Upper lobe of left lung (tissue), 6 donors: ENCODE data around the gene LSM14A. TPM values are rescaled to one million over a fixed set of nuclear protein-coding genes. Genes with fewer than 3 reads are reported as not detected.
"Not testable (repeated sequence)": the region's sequence is repeated elsewhere in the genome, so short reads cannot be mapped to it uniquely, and the experiment has no call there.

Experiments used
- ATAC-seq, 2 donors: fragments of 200-7000 bp; cut with Tn5 transposase; one replicate each; pipeline ENCODE4 v1.9.1; 2022; ENCODE audit warnings: mild to moderate bottlenecking in 2 of 2, moderate library complexity in 2 of 2; ENCODE audit not compliant: low FRiP score in 2 of 2
- DNase-seq, 2 donors: peaks; one replicate each; pipeline ENCODE4 v3.0.0-alpha.2; 2019 to 2020
- H3K27ac ChIP-seq, 4 donors: fragments of 200-600 bp; sonication (generic); one replicate each; pipeline ENCODE4 v1.5.1; 2016 to 2019
- H3K27me3 ChIP-seq, 4 donors: fragments of 200-600 bp; sonication (generic); one replicate each; pipeline ENCODE4 v1.5.1; 2017 to 2019
- H3K36me3 ChIP-seq, 4 donors: fragments of 200-600 bp; sonication (generic); one replicate each; pipeline ENCODE4 v1.5.1; 2016 to 2019
- H3K4me1 ChIP-seq, 4 donors: fragments of 200-600 bp; sonication (generic); one replicate each; pipeline ENCODE4 v1.5.1; 2018 to 2019
- H3K4me3 ChIP-seq, 4 donors: fragments of 200-600 bp; sonication (generic); one replicate each; pipeline ENCODE4 v1.5.1; 2017 to 2019; ENCODE audit warnings: mild to moderate bottlenecking in 2 of 4, moderate library complexity in 1 of 4
- H3K9me3 ChIP-seq, 4 donors: fragments of 200-600 bp; sonication (generic); one replicate each; pipeline ENCODE4 v1.5.1; 2018 to 2019
- EP300 ChIP-seq, 4 donors: sonication (generic); formaldehyde crosslinking; IDR thresholded peaks; one replicate each; pipeline ENCODE4 v1.5.1; 2017; ENCODE audit warnings: antibody characterized with exemption in 4 of 4, control low read depth in 2 of 4
- POLR2A ChIP-seq, 4 donors: fragments of 450-650 bp; IDR thresholded peaks; one replicate each; pipeline ENCODE4 v1.5.1; 2016 to 2017; ENCODE audit warnings: antibody characterized with exemption in 4 of 4, mild to moderate bottlenecking in 2 of 4
- POLR2AphosphoS5 ChIP-seq, 2 donors: sonication (generic); formaldehyde crosslinking; IDR thresholded peaks; one replicate each; pipeline ENCODE4 v1.5.1; 2017; ENCODE audit warnings: antibody characterized with exemption in 2 of 2
- WGBS, 2 donors: methylation state at CpG; one replicate each; pipeline ENCODE4 v1.1.5; 2017 to 2018; 5-methylcytosine and 5-hydroxymethylcytosine counted together
- total RNA-seq, 6 donors: library from RNA; depleted of rRNA in 4 of 6; stranded (reverse); fragments of >200 nt in 4 of 6; gene quantifications; one replicate each; pipeline versions ENCODE4 v1.1.0 to v1.2.1, GENCODE V29; 2016 to 2021
- TF ChIP-seq, protein P1 (sequence below), 6 experiments: fragments of 450-650 bp in 4 of 6; fragments of 200-600 bp in 2 of 6; sonication (generic) in 2 of 6; IDR thresholded peaks; one replicate each; pipeline ENCODE4 v1.5.1; 2016 to 2019; ENCODE audit warnings: antibody characterized with exemption in 6 of 6
- donor health status: DM: no; HTN: no; CAD: no; lungs with moderate emphysema.
- donor health status: DM: no; HTN: yes; CAD: no; lungs with severe emphysema.

Gene LSM14A
- total RNA-seq, 6 donors from 2014 or later = 85.2 to 212 (median 96.3) TPM

GRCh38 chr19:34248941-34249340, 76.6 kb downstream of the LSM14A start:
- WGBS, 2 donors = 81 to 90% methylated on average over 3 to 4 of the region's 4 CpGs
- ATAC-seq (no peak), DNase-seq (no peak)
- Histone ChIP-seq H3K27me3 (no peaks in the 10 kb centered on the region), H3K9me3 (no peaks in the 10 kb centered on the region), H3K27ac (no peak overlapping the region), H3K4me1 (peaks cover 0 to 7% (median 3%) of the 10 kb centered on the region in 4 donors), H3K4me3 (no peak overlapping the region), H3K36me3 (no peaks in the 10 kb centered on the region)
- TF ChIP-seq POLR2AphosphoS5 (IDR thresholded peaks at IDR 0.05) (no peak), EP300 (IDR thresholded peaks at IDR 0.05) (no peak), POLR2A (IDR thresholded peaks at IDR 0.05) (no peak)
- TF ChIP-seq, protein P1, sequence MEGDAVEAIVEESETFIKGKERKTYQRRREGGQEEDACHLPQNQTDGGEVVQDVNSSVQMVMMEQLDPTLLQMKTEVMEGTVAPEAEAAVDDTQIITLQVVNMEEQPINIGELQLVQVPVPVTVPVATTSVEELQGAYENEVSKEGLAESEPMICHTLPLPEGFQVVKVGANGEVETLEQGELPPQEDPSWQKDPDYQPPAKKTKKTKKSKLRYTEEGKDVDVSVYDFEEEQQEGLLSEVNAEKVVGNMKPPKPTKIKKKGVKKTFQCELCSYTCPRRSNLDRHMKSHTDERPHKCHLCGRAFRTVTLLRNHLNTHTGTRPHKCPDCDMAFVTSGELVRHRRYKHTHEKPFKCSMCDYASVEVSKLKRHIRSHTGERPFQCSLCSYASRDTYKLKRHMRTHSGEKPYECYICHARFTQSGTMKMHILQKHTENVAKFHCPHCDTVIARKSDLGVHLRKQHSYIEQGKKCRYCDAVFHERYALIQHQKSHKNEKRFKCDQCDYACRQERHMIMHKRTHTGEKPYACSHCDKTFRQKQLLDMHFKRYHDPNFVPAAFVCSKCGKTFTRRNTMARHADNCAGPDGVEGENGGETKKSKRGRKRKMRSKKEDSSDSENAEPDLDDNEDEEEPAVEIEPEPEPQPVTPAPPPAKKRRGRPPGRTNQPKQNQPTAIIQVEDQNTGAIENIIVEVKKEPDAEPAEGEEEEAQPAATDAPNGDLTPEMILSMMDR (IDR thresholded peaks at IDR 0.05) = no peak

- peak in 1 of 2 donors; percentile 39 for DNase-seq
- H3K36me3 ChIP-seq, H3K27me3 ChIP-seq, H3K4me3 ChIP-seq, H3K9me3 ChIP-seq, ATAC-seq: not testable (repeated sequence)
- Histone ChIP-seq H3K27ac (peak overlapping the region in 2 of 4 donors; percentile 95 to 97), H3K4me1 (peaks cover 8 to 24% (median 13%) of the 10 kb centered on the region in 4 donors)
- 92 to 97% methylated on average over 14 of the region's 14 CpGs for WGBS, 2 donors
These were observed 80.9 kb downstream of the LSM14A start for GRCh38 chr19:34253167-34253566.

DNA sequence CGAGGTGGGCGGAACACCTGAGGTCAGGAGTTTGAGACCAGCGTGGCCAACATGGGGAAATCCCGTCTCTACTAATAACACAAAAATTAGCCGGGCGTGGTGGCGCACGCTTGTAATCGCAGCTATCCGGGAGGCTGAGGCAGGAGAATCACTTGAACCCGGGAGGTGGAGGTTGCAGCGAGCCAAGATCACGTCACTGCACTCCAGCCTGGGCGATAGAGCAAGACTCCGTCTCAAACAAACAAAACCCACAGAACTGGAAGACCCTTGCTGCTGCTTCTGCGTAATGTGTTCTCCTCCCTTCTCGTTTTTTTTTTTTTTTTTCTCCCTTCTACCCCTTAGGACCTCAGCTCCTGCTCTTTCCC, 81.4 kb downstream of the LSM14A start:
- not testable (repeated sequence) for DNase-seq, ATAC-seq

DNA sequence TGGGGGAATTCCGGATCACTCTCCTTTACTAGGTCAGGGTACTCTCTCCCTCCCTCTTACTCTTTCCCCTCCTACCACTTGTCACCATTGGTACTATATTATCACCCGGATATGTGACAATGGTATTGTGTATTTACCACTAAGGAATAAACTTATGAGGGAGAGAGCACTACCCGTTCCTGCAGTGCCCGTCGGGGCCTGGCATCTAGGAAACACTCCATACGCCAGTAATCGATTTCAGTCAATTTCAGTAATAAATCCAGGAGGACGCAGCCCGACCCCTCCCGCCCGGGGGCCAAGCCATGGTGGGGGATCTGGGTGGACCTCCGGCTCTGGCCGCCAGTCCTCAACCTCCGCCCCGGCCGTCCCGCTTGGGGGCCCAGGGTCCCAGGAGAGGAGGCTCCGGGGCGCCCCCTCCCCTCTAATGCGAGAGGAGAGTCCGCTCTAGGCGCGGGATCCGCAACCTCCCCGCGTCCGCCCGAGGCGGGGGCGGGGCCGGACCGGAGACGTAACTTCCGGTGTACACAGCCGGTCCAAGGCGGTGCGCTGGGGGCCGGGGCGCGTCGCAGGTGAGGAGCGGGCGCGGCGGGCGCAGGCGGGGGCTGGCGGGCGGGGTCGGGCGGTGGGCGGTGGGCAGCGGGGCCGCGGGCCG, 81.9 kb downstream of the LSM14A start, which contains the start of gene GARRE1:
GARRE1 (plus strand) TSS at position 509 of the 652 bp plus-strand sequence. CDS start 45,920 bp downstream, outside the sequence.
- no peaks in the 10 kb centered on the region for H3K27me3 ChIP-seq
- no peaks in the 10 kb centered on the region for H3K36me3 ChIP-seq
- H3K27ac ChIP-seq = peak within 1 kb of the TSS; percentile 91 to 97 (median 95)
- H3K4me1 ChIP-seq = peaks cover 10 to 24% (median 17%) of the 10 kb centered on the region in 4 donors
- H3K9me3 ChIP-seq = no peaks in the 10 kb centered on the region
- ATAC-seq (peak; percentile 91 to 94), DNase-seq (peak; percentile 84 to 98)
- 0 to 4% methylated on average over 7 to 15 of the region's 56 CpGs for WGBS, 2 donors
- TF ChIP-seq POLR2A (IDR thresholded peaks at IDR 0.05) = peak in 3 of 4 donors; percentile 51 to 88 (median 60)
- no peak for TF ChIP-seq EP300 (IDR thresholded peaks at IDR 0.05)
- peak; percentile 73 to 92 for TF ChIP-seq POLR2AphosphoS5 (IDR thresholded peaks at IDR 0.05)
- TF ChIP-seq, protein P1 (IDR thresholded peaks at IDR 0.05) = peak in 1 of 6 experiments; percentile 9
- peak within 1 kb of the TSS; percentile 75 to 98 (median 78) for H3K4me3 ChIP-seq

More for the DNA sequence above, 81.4 kb downstream of the LSM14A start:
- H3K4me1 ChIP-seq = peaks cover 8 to 24% (median 14%) of the 10 kb centered on the region in 4 donors
- not testable (repeated sequence) for H3K9me3 ChIP-seq, H3K36me3 ChIP-seq, H3K27me3 ChIP-seq
- 63 to 71% methylated on average over 17 of the region's 17 CpGs for WGBS, 2 donors
- H3K4me3 ChIP-seq = peak overlapping the region; percentile 75 to 98 (median 78)
- peak overlapping the region; percentile 91 to 97 (median 95) for H3K27ac ChIP-seq

DNA sequence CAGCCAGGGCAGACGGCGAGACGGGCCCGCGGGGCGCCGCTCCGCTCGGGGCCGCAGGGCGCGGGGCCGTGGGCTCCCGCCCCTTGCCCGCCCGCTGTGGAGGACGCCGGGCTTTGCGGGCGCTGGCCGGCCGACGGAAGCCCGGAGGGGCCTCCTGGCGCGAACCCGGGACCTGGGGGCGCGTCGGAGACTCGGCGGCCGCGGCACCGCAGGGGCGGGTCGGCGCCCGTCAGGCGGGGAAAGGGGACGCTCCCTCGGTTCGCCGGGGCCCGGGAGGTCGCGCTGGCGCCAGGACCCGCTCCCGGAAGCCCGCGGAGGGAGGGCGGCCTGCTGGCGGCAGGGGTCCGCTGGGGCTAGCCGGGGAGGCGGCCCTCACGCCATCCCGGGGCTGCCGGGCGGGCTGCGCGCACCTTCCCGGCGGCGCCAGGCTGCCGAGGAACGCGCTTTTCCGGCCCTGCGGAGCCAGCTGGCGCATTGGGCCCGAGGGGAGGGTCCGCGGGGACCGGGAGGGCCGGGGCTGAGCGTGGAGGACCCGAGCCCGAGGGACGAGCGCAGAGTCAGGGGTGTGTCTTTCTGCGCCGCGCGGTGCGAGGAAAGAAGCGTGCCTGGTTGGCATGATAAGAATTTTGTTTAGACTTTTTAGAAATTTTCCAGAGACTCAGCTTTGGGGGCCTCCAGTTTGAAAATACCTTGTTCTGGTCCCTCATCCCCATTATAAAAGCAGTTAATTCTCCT, 82.6 kb downstream of the LSM14A start:
- Histone ChIP-seq H3K9me3 (no peaks in the 10 kb centered on the region), H3K27ac (peak overlapping the region; percentile 91 to 97 (median 95)), H3K27me3 (no peaks in the 10 kb centered on the region), H3K36me3 (no peaks in the 10 kb centered on the region), H3K4me1 (peaks cover 15 to 28% (median 22%) of the 10 kb centered on the region in 4 donors), H3K4me3 (peak overlapping the region; percentile 71 to 98 (median 78))
- ATAC-seq (peak; percentile 52 to 72), DNase-seq (peak in 1 of 2 donors; percentile 90)
- WGBS, 2 donors = 0 to 1% methylated on average over 11 to 27 of the region's 88 CpGs
- TF ChIP-seq, protein P1 (IDR thresholded peaks at IDR 0.05) = peak in 2 of 6 experiments; percentile 13 to 15
- TF ChIP-seq EP300 (IDR thresholded peaks at IDR 0.05) (no peak), POLR2AphosphoS5 (IDR thresholded peaks at IDR 0.05) (no peak), POLR2A (IDR thresholded peaks at IDR 0.05) (peak in 1 of 4 donors; percentile 32)
